ENCODE data around the gene TRIM28. TPM values are rescaled to one million over a fixed set of nuclear protein-coding genes. Genes with fewer than 3 reads are reported as not detected.

Gene TRIM28
- total RNA-seq, 1 donor from 2014 or later = 228 TPM

GRCh38 chr19:58551577-58552471, 8.0 kb downstream of the TRIM28 start:
- Mint-ChIP-seq H3K36me3 (ENCODE audit: low read depth) (peaks cover 40% of the 10 kb centered on the region), H3K27ac (ENCODE audit: unreplicated experiment) (peak overlapping the region; percentile 29), H3K4me1 (ENCODE audit: low read depth) (peaks cover 34% of the 10 kb centered on the region), H3K27me3 (ENCODE audit: low read depth) (no peaks in the 10 kb centered on the region), H3K9me3 (ENCODE audit: low read depth) (no peaks in the 10 kb centered on the region), H3K4me3 (ENCODE audit: unreplicated experiment) (no peak overlapping the region)
- no peak for DNase-seq (ENCODE audit: low spot score)
- no peak for TF ChIP-seq CTCF (IDR thresholded peaks at IDR 0.05)

- H3K4me3 Mint-ChIP-seq (ENCODE audit: unreplicated experiment) = no peak overlapping the region
- peak overlapping the region; percentile 29 for H3K27ac Mint-ChIP-seq (ENCODE audit: unreplicated experiment)
- no peaks in the 10 kb centered on the region for H3K27me3 Mint-ChIP-seq (ENCODE audit: low read depth)
- peaks cover 39% of the 10 kb centered on the region for H3K36me3 Mint-ChIP-seq (ENCODE audit: low read depth)
- no peak for DNase-seq (ENCODE audit: low spot score)
- no peak for TF ChIP-seq CTCF (IDR thresholded peaks at IDR 0.05)
- H3K4me1 Mint-ChIP-seq (ENCODE audit: low read depth) = peaks cover 40% of the 10 kb centered on the region
- H3K9me3 Mint-ChIP-seq (ENCODE audit: low read depth) = no peaks in the 10 kb centered on the region
Measured at GRCh38 chr19:58552655-58553054, 8.8 kb downstream of the TRIM28 start.

DNA sequence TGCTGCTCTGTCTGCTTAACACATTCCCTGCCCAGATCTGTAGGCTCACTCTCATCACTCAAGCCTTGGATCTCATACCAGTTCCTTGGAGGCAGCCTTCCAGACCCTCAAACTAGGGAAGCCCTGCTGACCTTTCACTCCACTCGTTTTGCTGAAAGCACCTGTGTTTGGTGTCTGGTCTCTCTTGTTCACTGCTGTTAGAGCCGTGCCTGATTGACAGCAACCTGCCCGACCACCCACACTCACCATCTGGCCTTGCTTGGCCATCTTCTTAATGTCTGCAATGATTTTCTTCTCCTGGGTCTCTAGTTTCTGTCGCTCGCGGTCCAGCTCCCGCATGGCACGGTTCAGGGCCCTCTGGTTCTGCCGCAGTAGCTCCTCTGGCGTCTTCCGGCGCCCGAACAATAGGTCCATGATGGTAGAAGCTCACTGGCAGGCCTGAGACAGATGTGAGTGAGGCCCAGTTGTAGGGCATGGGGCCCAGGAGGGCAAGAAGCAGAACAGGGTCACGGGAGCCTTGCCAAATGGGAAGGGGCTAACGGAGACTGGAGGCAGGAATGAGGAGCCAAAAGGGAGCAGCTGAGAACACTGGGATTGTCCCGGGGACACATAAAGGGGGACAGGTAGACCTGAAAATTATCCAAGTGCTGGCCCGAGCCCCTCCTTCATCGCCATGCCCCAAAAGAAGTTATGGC, 10.1 kb downstream of the TRIM28 start:
- DNase-seq (ENCODE audit: low spot score) = no peak
- TF ChIP-seq CTCF (IDR thresholded peaks at IDR 0.05) = no peak
- Mint-ChIP-seq H3K27me3 (ENCODE audit: low read depth) (no peaks in the 10 kb centered on the region), H3K27ac (ENCODE audit: unreplicated experiment) (peak overlapping the region; percentile 98), H3K9me3 (ENCODE audit: low read depth) (no peaks in the 10 kb centered on the region), H3K4me1 (ENCODE audit: low read depth) (peaks cover 45% of the 10 kb centered on the region), H3K36me3 (ENCODE audit: low read depth) (peaks cover 34% of the 10 kb centered on the region), H3K4me3 (ENCODE audit: unreplicated experiment) (peak overlapping the region; percentile 92)

GRCh38 chr19:58554494-58555368, 10.9 kb downstream of the TRIM28 start, which contains the start of gene CHMP2A:
Gene CHMP2A, minus strand, starts transcription at chr19:58555105. Its CDS starts 893 bp downstream, at chr19:58554212.
- H3K27me3 Mint-ChIP-seq (ENCODE audit: low read depth) = no peaks in the 10 kb centered on the region
- H3K9me3 Mint-ChIP-seq (ENCODE audit: low read depth) = no peaks in the 10 kb centered on the region
- peaks cover 48% of the 10 kb centered on the region for H3K4me1 Mint-ChIP-seq (ENCODE audit: low read depth)
- peak within 1 kb of the TSS; percentile 98 for H3K27ac Mint-ChIP-seq (ENCODE audit: unreplicated experiment)
- TF ChIP-seq CTCF (IDR thresholded peaks at IDR 0.05) = peak; percentile 28
- peak within 1 kb of the TSS; percentile 92 for H3K4me3 Mint-ChIP-seq (ENCODE audit: unreplicated experiment)
- peaks cover 30% of the 10 kb centered on the region for H3K36me3 Mint-ChIP-seq (ENCODE audit: low read depth)
- DNase-seq (ENCODE audit: low spot score) = peak; percentile 99
